Measurements from ENCODE around the gene OR2Z1.

Gene OR2Z1

GRCh38 chr19:8688930-8689329 is 32.5 kb upstream of the OR2Z1 start:
- Histone ChIP-seq H3K36me3 (replicated peaks) (no peaks in the 10 kb centered on the region), H3K27me3 (replicated peaks) (no peaks in the 10 kb centered on the region), H3K27ac (no peak overlapping the region), H3K4me3 (ENCODE audit: low read depth, low read length) (no peak overlapping the region)
- in situ Hi-C loops (cut with HindIII; ENCODE audit: low pct_ligation_motif_present, low sequenced_read_pairs) = no loop called here
- DNase-seq = no peak
- no peak for TF ChIP-seq CTCF (IDR thresholded peaks at IDR 0.05; ENCODE audit: low read depth, low read length, missing control alignments)

- Histone ChIP-seq H3K36me3 (replicated peaks) (no peaks in the 10 kb centered on the region), H3K27ac (no peak overlapping the region), H3K27me3 (replicated peaks) (no peaks in the 10 kb centered on the region), H3K4me3 (ENCODE audit: low read depth, low read length) (no peak overlapping the region)
- TF ChIP-seq CTCF (IDR thresholded peaks at IDR 0.05; ENCODE audit: low read depth, low read length, missing control alignments) = no peak
- DNase-seq = no peak
- in situ Hi-C loops (cut with HindIII; ENCODE audit: low pct_ligation_motif_present, low sequenced_read_pairs) = no loop called here
These were observed 30.5 kb upstream of the OR2Z1 start for GRCh38 chr19:8690753-8691539.

- Histone ChIP-seq H3K36me3 (replicated peaks) (no peaks in the 10 kb centered on the region), H3K27me3 (replicated peaks) (no peaks in the 10 kb centered on the region), H3K4me3 (ENCODE audit: low read depth, low read length) (no peak overlapping the region), H3K27ac (no peak overlapping the region)
- TF ChIP-seq CTCF (IDR thresholded peaks at IDR 0.05; ENCODE audit: low read depth, low read length, missing control alignments) = no peak
- DNase-seq = no peak
- in situ Hi-C loops (cut with HindIII; ENCODE audit: low pct_ligation_motif_present, low sequenced_read_pairs) = no loop called here
These were observed 25.9 kb upstream of the OR2Z1 start for GRCh38 chr19:8695501-8695900.

- Histone ChIP-seq H3K27ac (no peak overlapping the region), H3K36me3 (replicated peaks) (no peaks in the 10 kb centered on the region), H3K4me3 (ENCODE audit: low read depth, low read length) (no peak overlapping the region), H3K27me3 (replicated peaks) (no peaks in the 10 kb centered on the region)
- in situ Hi-C loops (cut with HindIII; ENCODE audit: low pct_ligation_motif_present, low sequenced_read_pairs) = no loop called here
- no peak for TF ChIP-seq CTCF (IDR thresholded peaks at IDR 0.05; ENCODE audit: low read depth, low read length, missing control alignments)
- DNase-seq = no peak
These were observed 25.5 kb upstream of the OR2Z1 start for GRCh38 chr19:8695911-8696310.

GRCh38 chr19:8696993-8697392 is 24.4 kb upstream of the OR2Z1 start:
- TF ChIP-seq CTCF (IDR thresholded peaks at IDR 0.05; ENCODE audit: low read depth, low read length, missing control alignments) = no peak
- no peaks in the 10 kb centered on the region for H3K36me3 ChIP-seq (replicated peaks)
- H3K4me3 ChIP-seq (ENCODE audit: low read depth, low read length) = no peak overlapping the region
- in situ Hi-C loops (cut with HindIII; ENCODE audit: low pct_ligation_motif_present, low sequenced_read_pairs) = no loop called here
- no peak for DNase-seq
- no peaks in the 10 kb centered on the region for H3K27me3 ChIP-seq (replicated peaks)
- no peak overlapping the region for H3K27ac ChIP-seq

All from brain microvascular endothelial cell (primary cell).